Measurements from ENCODE around the gene ZDHHC4. TPM values are rescaled to one million over a fixed set of nuclear protein-coding genes. Genes with fewer than 3 reads are reported as not detected.

Gene ZDHHC4
- total and polyA plus RNA-seq, 9 of the 15 experiments (the other 6 are each of a cell fraction or from before 2014, with no cell fraction given) = 33.4 to 106 (median 58.3) TPM

DNA sequence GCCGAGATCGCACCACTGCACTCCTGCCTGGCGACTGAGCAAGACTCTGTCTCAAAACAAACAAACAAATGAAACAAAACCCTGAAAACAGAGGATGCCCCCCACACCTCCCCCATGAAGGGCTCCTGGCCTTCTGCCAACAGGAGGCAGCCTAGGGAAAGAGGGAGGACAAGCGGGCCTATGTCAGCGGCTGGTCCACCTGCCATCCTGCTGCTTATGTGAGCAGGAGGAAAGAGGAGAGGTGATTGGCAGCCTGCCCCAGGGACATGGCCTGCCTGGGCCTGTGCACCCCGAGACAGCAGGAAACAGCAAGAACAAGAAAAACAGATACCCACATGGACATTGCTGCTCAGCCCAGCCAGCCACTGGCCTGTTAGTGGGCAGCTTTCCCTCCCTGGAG lies 50.8 kb downstream of the ZDHHC4 start:
- no peaks in the 10 kb centered on the region for H3K9me1 ChIP-seq (ENCODE audit: control insufficient read depth, insufficient read depth, low read length)
- no peak overlapping the region for H2AFZ ChIP-seq (ENCODE audit: low read depth, low read length)
- H3K27ac ChIP-seq (ENCODE audit: extremely low read depth, low read depth, low read length) = no peak overlapping the region
- in situ Hi-C loops (cut with MboI) (no loop called here), intact Hi-C loops (cut with micrococcal nuclease) (no loop called here)
- FAIRE-seq = no peak
- H3K27me3 ChIP-seq (ENCODE audit: control insufficient read depth in 2 of 2, insufficient read depth in 2 of 2, low read length in 2 of 2) = peaks cover 2 to 21% of the 10 kb centered on the region in 2 experiments; a peak in 2 of 5 replicates
- 25% methylated on average over 6 of the region's 6 CpGs for WGBS (ENCODE audit: insufficient coverage, low coverage, missing lambda C conversion rate)
- no peaks in the 10 kb centered on the region; the same call in 1 of the 2 replicates for H3K9me3 ChIP-seq (replicated peaks; ENCODE audit: control insufficient read depth, insufficient read depth, low read depth, low read length)
- POLR2A ChIA-PET = no interaction called here
- no peak for DNase-seq (ENCODE audit: extremely low read depth in 1 of 4, low spot score in 3 of 4)
- H3K4me3 ChIP-seq = no peak overlapping the region
- CTCF ChIA-PET (ENCODE audit: low intra/inter-chr PET ratio) = no interaction called here
- no peaks in the 10 kb centered on the region for H4K20me1 ChIP-seq (replicated peaks; ENCODE audit: control insufficient read depth, insufficient read depth, low read length)
- no peak overlapping the region for H3K9ac ChIP-seq (ENCODE audit: insufficient read depth in 1 of 2, low read depth in 2 of 2, low read length in 2 of 2)
- no peak overlapping the region for H3K4me2 ChIP-seq (ENCODE audit: insufficient read depth, low read length)
- H3K4me1 ChIP-seq (replicated peaks in 1 of 2; ENCODE audit: control insufficient read depth in 2 of 2, insufficient read depth in 2 of 2, low read length in 2 of 2) = peaks cover 0 to 9% of the 10 kb centered on the region in 2 experiments; a peak in 1 of 5 replicates
- no TSS peak for BruUV-seq (replicated peaks)
- no peak for ATAC-seq
- H3K79me2 ChIP-seq (ENCODE audit: control insufficient read depth, insufficient read depth, low read length) = no peaks in the 10 kb centered on the region
- TF ChIP-seq ZNF589 (CRISPR knock-in tag; IDR thresholded peaks at IDR 0.05; ENCODE audit: low read depth) (no peak), NFIC (IDR thresholded peaks at IDR 0.05) (peak; percentile 84)
- H3K36me3 ChIP-seq (ENCODE audit: control insufficient read depth, insufficient read depth, low read length) = no peaks in the 10 kb centered on the region

GRCh38 chr7:6630007-6630849 lies 53.0 kb downstream of the ZDHHC4 start:
- 12% methylated on average over 11 of the region's 11 CpGs for WGBS (ENCODE audit: insufficient coverage, low coverage, missing lambda C conversion rate)
- Histone ChIP-seq H3K79me2 (ENCODE audit: control insufficient read depth, insufficient read depth, low read length) (no peaks in the 10 kb centered on the region), H3K9me1 (ENCODE audit: control insufficient read depth, insufficient read depth, low read length) (no peaks in the 10 kb centered on the region), H3K4me3 (no peak overlapping the region), H3K27ac (ENCODE audit: extremely low read depth, low read depth, low read length) (no peak overlapping the region), H4K20me1 (replicated peaks; ENCODE audit: control insufficient read depth, insufficient read depth, low read length) (no peaks in the 10 kb centered on the region), H3K9ac (ENCODE audit: insufficient read depth in 1 of 2, low read depth in 2 of 2, low read length in 2 of 2) (peak overlapping the region in 1 of 2 experiments; percentile 52; a peak in 1 of 4 replicates), H3K4me2 (ENCODE audit: insufficient read depth, low read length) (no peak overlapping the region), H3K4me1 (replicated peaks in 1 of 2; ENCODE audit: control insufficient read depth in 2 of 2, insufficient read depth in 2 of 2, low read length in 2 of 2) (peaks cover 0 to 4% of the 10 kb centered on the region in 2 experiments; a peak in 1 of 5 replicates), H3K27me3 (ENCODE audit: control insufficient read depth in 2 of 2, insufficient read depth in 2 of 2, low read length in 2 of 2) (peaks cover 0 to 11% of the 10 kb centered on the region in 2 experiments; a peak in 2 of 5 replicates), H2AFZ (ENCODE audit: low read depth, low read length) (no peak overlapping the region), H3K9me3 (replicated peaks; ENCODE audit: control insufficient read depth, insufficient read depth, low read depth, low read length) (no peaks in the 10 kb centered on the region; the same call in 1 of the 2 replicates), H3K36me3 (ENCODE audit: control insufficient read depth, insufficient read depth, low read length) (no peaks in the 10 kb centered on the region)
- CTCF ChIA-PET (ENCODE audit: low intra/inter-chr PET ratio) = no interaction called here
- no peak for DNase-seq (ENCODE audit: extremely low read depth in 1 of 4, low spot score in 3 of 4)
- in situ Hi-C loops (cut with MboI) (no loop called here), intact Hi-C loops (cut with micrococcal nuclease) (no loop called here)
- no TSS peak for BruUV-seq (replicated peaks)
- no peak for ATAC-seq
- POLR2A ChIA-PET = interaction anchor here (1.0 kb wide), 1 partner anchor 9 kb away, joined by 3 read pairs; no protein-coding TSS in a partner anchor
- no peak for FAIRE-seq
- TF ChIP-seq ZNF318 (IDR thresholded peaks at IDR 0.05; ENCODE audit: borderline replicate concordance in 1 of 2, low read depth in 1 of 2) = no peak
